ENCODE data around the gene CHST12.

DNA sequence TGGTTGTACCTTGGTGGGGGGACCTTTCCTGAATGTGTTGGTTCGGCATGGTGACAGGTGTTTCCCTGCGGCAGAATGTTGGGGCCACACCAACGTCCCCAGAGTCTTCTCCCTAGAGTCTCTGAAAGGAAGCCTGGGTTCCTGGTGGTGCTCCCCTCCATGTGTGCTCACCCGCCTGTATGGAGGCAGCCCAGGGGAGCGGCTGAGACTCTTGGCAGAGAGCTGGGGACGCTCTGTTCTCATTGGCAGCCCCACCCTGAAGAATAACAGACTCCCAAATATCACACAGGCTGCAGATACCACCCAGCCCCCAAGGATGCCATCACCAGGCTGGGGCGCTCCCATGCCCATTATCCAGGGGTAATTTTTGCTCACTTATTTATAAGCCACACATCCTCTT is 34.8 kb downstream of the CHST12 start:
- no peak for TF ChIP-seq POLR2A (IDR thresholded peaks at IDR 0.05)
- TF ChIP-seq POLR2AphosphoS5 (IDR thresholded peaks at IDR 0.05) = no peak
- TF ChIP-seq, protein P1, sequence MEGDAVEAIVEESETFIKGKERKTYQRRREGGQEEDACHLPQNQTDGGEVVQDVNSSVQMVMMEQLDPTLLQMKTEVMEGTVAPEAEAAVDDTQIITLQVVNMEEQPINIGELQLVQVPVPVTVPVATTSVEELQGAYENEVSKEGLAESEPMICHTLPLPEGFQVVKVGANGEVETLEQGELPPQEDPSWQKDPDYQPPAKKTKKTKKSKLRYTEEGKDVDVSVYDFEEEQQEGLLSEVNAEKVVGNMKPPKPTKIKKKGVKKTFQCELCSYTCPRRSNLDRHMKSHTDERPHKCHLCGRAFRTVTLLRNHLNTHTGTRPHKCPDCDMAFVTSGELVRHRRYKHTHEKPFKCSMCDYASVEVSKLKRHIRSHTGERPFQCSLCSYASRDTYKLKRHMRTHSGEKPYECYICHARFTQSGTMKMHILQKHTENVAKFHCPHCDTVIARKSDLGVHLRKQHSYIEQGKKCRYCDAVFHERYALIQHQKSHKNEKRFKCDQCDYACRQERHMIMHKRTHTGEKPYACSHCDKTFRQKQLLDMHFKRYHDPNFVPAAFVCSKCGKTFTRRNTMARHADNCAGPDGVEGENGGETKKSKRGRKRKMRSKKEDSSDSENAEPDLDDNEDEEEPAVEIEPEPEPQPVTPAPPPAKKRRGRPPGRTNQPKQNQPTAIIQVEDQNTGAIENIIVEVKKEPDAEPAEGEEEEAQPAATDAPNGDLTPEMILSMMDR (IDR thresholded peaks at IDR 0.05) = no peak
